ENCODE results near the gene MUC15. TPM values are rescaled to one million over a fixed set of nuclear protein-coding genes. Genes with fewer than 3 reads are reported as not detected.

MUC15 gene
- polyA plus RNA-seq, 1 of the 3 experiments (the other 2 are of a cell fraction) = not detected

GRCh38 chr11:26593691-26594090 is 21.6 kb upstream of the MUC15 start:
- WGBS (ENCODE audit: low lambda C conversion rate) = 67% methylated on average over 11 of the region's 11 CpGs
- H3K79me2 ChIP-seq (ENCODE audit: insufficient read depth) = no peaks in the 10 kb centered on the region
- TF ChIP-seq RCOR1 (IDR thresholded peaks at IDR 0.05; ENCODE audit: low read length) (no peak), FOXJ3 (CRISPR knock-in tag; IDR thresholded peaks at IDR 0.05) (no peak), FOXM1 (IDR thresholded peaks at IDR 0.05; ENCODE audit: low read depth) (no peak), CTCF (IDR thresholded peaks at IDR 0.05) (no peak), USF2 (IDR thresholded peaks at IDR 0.05; ENCODE audit: borderline replicate concordance, low read depth, low read length) (no peak), TCF12 (IDR thresholded peaks at IDR 0.05) (no peak), TEAD4 (IDR thresholded peaks at IDR 0.05; ENCODE audit: borderline replicate concordance, insufficient read depth) (no peak), USF1 (IDR thresholded peaks at IDR 0.05; ENCODE audit: borderline replicate concordance, low read depth) (no peak), RAD21 (IDR thresholded peaks at IDR 0.05; ENCODE audit: low read length) (no peak), JUND (IDR thresholded peaks at IDR 0.05) (no peak), SMC3 (IDR thresholded peaks at IDR 0.05; ENCODE audit: low read depth, low read length) (no peak)
- no peaks in the 10 kb centered on the region for H3K27me3 ChIP-seq (ENCODE audit: insufficient read depth)
- no peak overlapping the region for H3K4me3 ChIP-seq (ENCODE audit: low read depth in 2 of 2, low read length in 1 of 2)
- no peaks in the 10 kb centered on the region for H4K20me1 ChIP-seq (ENCODE audit: insufficient read depth)
- H3K27ac ChIP-seq (ENCODE audit: low read depth in 2 of 2, low read length in 1 of 2) = no peak overlapping the region
- H3K9me2 ChIP-seq = no peaks in the 10 kb centered on the region
- no peaks in the 10 kb centered on the region for H3K9me3 ChIP-seq
- no peak overlapping the region for H2AFZ ChIP-seq (ENCODE audit: low read depth)
- H3K4me2 ChIP-seq = no peak overlapping the region
- no peaks in the 10 kb centered on the region for H3K36me3 ChIP-seq (replicated peaks in 1 of 2; ENCODE audit: control insufficient read depth in 1 of 2, insufficient read depth in 2 of 2, low read length in 1 of 2)
- POLR2A ChIA-PET = no interaction called here
- no peaks in the 10 kb centered on the region; a peak in 1 of 4 replicates for H3K4me1 ChIP-seq (ENCODE audit: control insufficient read depth in 1 of 2, insufficient read depth in 2 of 2, low read depth in 1 of 2, low read length in 1 of 2)
- DNase-seq = no peak
- no peak overlapping the region for H3K9ac ChIP-seq
- CTCF ChIA-PET = no interaction called here
- H3F3A ChIP-seq (replicated peaks; ENCODE audit: insufficient read depth) = no peaks in the 10 kb centered on the region

GRCh38 chr11:26587073-26587472 is 15.0 kb upstream of the MUC15 start:
- H4K20me1 ChIP-seq (ENCODE audit: insufficient read depth) = no peaks in the 10 kb centered on the region
- no peaks in the 10 kb centered on the region for H3K79me2 ChIP-seq (ENCODE audit: insufficient read depth)
- no peak overlapping the region for H3K4me3 ChIP-seq (ENCODE audit: low read depth in 2 of 2, low read length in 1 of 2)
- no peaks in the 10 kb centered on the region; a peak in 1 of 4 replicates for H3K4me1 ChIP-seq (ENCODE audit: control insufficient read depth in 1 of 2, insufficient read depth in 2 of 2, low read depth in 1 of 2, low read length in 1 of 2)
- POLR2A ChIA-PET = no interaction called here
- no peak overlapping the region for H3K9ac ChIP-seq
- CTCF ChIA-PET = interaction anchor here (1.4 kb wide), 1 partner anchor 14 kb away, joined by 3 read pairs; no protein-coding TSS in a partner anchor
- H3K27me3 ChIP-seq (ENCODE audit: insufficient read depth) = no peaks in the 10 kb centered on the region
- no peak overlapping the region for H3K4me2 ChIP-seq
- no peak for DNase-seq
- no peaks in the 10 kb centered on the region for H3K9me3 ChIP-seq
- H2AFZ ChIP-seq (ENCODE audit: low read depth) = no peak overlapping the region
- H3K36me3 ChIP-seq (replicated peaks in 1 of 2; ENCODE audit: control insufficient read depth in 1 of 2, insufficient read depth in 2 of 2, low read length in 1 of 2) = no peaks in the 10 kb centered on the region
- H3F3A ChIP-seq (replicated peaks; ENCODE audit: insufficient read depth) = no peaks in the 10 kb centered on the region
- TF ChIP-seq NRF1 (IDR thresholded peaks at IDR 0.05; ENCODE audit: low read depth, low read length) = no peak
- no peak for TF ChIP-seq SMC3 (IDR thresholded peaks at IDR 0.05; ENCODE audit: low read depth, low read length)
- TF ChIP-seq ELF1 (IDR thresholded peaks at IDR 0.05) = no peak
- TF ChIP-seq RXRA (IDR thresholded peaks at IDR 0.05; ENCODE audit: borderline replicate concordance, low read depth) = no peak
- no peak for TF ChIP-seq IRF3 (IDR thresholded peaks at IDR 0.05; ENCODE audit: low read depth, low read length)
- no peak for TF ChIP-seq TAF1 (IDR thresholded peaks at IDR 0.05; ENCODE audit: borderline replicate concordance, low read depth, low read length)
- TF ChIP-seq FOXJ3 (CRISPR knock-in tag; IDR thresholded peaks at IDR 0.05) = no peak
- no peak for TF ChIP-seq FOXM1 (IDR thresholded peaks at IDR 0.05; ENCODE audit: low read depth)
- no peak for TF ChIP-seq PBX3 (IDR thresholded peaks at IDR 0.05)
- no peak for TF ChIP-seq GABPA (IDR thresholded peaks at IDR 0.05; ENCODE audit: low read depth)
- TF ChIP-seq SIN3A (IDR thresholded peaks at IDR 0.05; ENCODE audit: borderline replicate concordance, low read depth, low read length) = no peak
- no peaks in the 10 kb centered on the region for H3K9me2 ChIP-seq
- WGBS (ENCODE audit: low lambda C conversion rate) = 60% methylated on average over 2 of the region's 2 CpGs
- no peak overlapping the region for H3K27ac ChIP-seq (ENCODE audit: low read depth in 2 of 2, low read length in 1 of 2)

Measured in SK-N-SH (cell line).